Epithelial cell of proximal tubule (primary cell): ENCODE measurements around the gene MT1G. TPM values are rescaled to one million over a fixed set of nuclear protein-coding genes. Genes with fewer than 3 reads are reported as not detected.
A peak's percentile ranks its signal among the peaks of the same experiment; 100 is the strongest.

Source experiments
- DNase-seq: peaks from one replicate; pipeline ENCODE4 v3.0.0-alpha.2; 2011; ENCODE audit warnings: low read depth
- H3K4me3 ChIP-seq: 2 replicates; pipeline ENCODE4 v1.5.1; 2011; ENCODE audit warnings: low read depth, mild to moderate bottlenecking, low read length
- total RNA-seq: library from RNA; depleted of rRNA; stranded (reverse); fragments of >200 nt; gene quantifications from 2 replicates; pipeline ENCODE4 v1.2.3, GENCODE V29; 2015
- TF ChIP-seq, protein P1 (sequence below): conservative IDR thresholded peaks from 2 replicates; pipeline ENCODE4 v1.5.1; 2012; ENCODE audit warnings: low read depth, mild to moderate bottlenecking, low read length

The MT1G gene
- total RNA-seq, 1 donor from 2014 or later, result 1,970 TPM

DNA sequence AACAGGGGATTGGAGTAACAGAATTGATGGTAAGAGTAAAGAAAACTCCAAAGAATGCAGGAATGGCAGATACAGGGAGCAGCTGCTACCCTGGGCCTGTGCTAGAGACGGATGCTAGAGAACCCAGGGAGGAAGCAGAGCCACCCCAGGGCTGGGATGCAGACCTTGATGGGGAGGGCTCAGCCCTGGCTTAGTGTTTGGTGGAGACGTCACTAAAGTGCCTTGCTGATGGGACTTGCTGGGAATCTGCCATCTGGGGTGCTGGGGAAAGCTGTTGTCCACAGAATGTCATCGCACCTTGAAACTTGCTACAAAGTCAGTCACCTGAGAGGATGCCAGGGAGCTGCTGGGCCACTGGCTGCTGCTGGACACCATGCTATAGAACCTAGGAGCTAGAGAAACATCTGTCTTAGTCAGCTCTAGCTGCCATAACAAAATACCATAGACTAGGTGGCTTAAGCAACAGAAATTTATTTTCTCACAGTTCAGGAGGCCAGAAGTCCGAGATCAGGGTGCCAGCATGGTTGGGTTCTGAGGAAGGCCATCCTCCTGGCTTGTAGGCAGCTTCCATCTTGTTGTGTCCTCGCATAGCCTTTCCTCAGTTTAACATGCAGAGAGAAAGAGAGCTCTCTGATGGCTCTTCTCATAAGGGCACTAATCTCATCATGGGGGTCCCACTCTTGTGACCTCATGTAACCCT, 29.7 kb upstream of the MT1G start:
- TF ChIP-seq, protein P1, sequence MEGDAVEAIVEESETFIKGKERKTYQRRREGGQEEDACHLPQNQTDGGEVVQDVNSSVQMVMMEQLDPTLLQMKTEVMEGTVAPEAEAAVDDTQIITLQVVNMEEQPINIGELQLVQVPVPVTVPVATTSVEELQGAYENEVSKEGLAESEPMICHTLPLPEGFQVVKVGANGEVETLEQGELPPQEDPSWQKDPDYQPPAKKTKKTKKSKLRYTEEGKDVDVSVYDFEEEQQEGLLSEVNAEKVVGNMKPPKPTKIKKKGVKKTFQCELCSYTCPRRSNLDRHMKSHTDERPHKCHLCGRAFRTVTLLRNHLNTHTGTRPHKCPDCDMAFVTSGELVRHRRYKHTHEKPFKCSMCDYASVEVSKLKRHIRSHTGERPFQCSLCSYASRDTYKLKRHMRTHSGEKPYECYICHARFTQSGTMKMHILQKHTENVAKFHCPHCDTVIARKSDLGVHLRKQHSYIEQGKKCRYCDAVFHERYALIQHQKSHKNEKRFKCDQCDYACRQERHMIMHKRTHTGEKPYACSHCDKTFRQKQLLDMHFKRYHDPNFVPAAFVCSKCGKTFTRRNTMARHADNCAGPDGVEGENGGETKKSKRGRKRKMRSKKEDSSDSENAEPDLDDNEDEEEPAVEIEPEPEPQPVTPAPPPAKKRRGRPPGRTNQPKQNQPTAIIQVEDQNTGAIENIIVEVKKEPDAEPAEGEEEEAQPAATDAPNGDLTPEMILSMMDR, result no peak
- no peak for DNase-seq
- no peak overlapping the region for H3K4me3 ChIP-seq

DNA sequence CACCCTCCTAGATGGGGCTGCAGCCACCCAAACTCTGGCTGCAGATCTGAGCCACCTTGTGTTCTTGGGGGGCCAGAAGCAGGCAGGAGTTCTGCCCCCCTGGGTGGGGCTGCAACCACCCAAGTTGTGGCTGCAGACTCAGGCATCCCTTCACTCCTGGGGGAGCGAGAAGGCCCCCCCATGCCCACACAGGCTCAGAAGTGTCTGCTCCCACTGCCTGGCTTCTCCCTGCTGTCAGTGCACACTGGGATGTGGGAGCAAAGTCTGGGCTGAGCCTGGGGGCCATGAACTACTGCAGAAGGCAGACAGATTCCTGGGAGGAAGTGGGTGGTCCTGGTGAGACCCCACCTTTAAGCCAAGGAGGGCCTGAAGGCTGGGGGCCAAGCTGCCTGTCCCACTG, 27.4 kb upstream of the MT1G start:
- DNase-seq, result no peak
- no peak overlapping the region for H3K4me3 ChIP-seq
- TF ChIP-seq, protein P1, result no peak

DNA sequence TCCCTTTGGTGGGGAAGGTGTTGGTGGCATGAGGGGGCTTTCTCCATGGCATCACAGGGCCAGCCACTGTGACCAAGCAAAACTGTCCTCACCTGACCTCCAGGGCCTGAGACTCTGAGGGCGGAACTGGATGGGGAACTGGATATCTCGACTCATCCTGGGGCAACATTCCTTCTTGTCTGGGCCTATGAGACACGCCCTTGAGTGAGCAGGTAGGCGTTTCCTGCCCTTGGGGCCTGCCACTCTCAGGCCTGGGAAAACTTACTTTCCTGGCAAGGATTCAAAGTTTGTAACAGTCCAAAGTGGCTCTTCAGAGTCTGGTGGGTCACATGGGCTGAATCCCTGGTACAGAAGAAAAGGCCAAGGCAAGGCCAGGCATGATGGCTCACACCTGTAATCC, 24.0 kb upstream of the MT1G start:
- no peak overlapping the region for H3K4me3 ChIP-seq
- TF ChIP-seq, protein P1, result no peak
- DNase-seq, result peak; percentile 58

DNA sequence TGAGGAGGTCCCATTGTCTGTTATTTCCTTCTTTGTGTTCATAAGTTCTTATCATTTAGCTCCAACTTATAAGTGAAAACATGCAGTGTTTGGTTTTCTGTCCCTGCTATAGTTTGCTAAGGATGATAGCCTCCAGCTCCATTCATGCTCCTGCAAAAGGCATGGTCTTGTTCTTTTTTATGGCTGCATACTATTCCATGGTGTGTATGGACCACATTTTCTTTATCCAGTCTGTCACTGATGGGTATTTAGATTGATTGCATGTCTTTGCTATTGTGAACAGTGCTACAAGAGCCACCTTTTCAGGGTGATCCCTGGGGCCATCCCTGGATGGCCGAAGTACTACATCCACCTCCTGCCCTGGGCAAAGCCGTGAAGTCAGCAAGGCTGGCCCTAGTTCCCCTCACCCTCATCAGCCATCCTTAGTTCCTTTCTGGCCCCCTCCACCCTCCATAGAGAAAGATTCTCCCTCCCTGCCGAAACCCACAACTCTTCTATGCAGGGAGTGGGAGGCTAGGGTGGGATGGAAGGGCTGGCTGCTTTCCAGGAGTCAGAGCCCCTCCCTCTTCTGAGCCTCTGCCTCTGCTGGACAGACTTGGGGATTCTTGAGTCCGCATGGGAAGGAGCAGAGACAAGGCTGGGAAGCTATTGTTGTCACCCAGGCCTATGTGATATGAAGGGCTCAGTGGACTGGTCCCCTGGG, 22.7 kb upstream of the MT1G start:
- DNase-seq, result no peak
- H3K4me3 ChIP-seq, result no peak overlapping the region
- TF ChIP-seq, protein P1, result no peak

DNA sequence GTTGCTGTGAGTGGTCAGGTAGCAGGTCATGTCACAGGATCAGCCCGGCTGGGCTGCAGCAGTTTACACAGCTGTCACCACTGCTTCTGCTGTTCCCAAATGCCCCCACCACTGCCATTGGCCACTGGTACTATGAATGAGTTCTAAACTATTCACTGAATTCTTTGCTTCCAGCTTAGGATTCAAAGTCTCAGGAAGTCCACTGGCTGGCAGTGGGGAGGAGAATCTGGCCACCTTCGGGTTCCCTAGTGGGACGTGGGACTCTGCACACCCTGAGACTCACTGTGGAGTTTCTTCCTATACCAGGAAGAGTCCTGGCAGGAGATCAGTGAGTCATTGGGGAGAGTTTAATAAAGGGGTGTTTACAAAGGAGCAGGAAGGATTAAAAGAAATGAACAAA, 21.3 kb upstream of the MT1G start:
- TF ChIP-seq, protein P1, result no peak
- no peak for DNase-seq
- no peak overlapping the region for H3K4me3 ChIP-seq

DNA sequence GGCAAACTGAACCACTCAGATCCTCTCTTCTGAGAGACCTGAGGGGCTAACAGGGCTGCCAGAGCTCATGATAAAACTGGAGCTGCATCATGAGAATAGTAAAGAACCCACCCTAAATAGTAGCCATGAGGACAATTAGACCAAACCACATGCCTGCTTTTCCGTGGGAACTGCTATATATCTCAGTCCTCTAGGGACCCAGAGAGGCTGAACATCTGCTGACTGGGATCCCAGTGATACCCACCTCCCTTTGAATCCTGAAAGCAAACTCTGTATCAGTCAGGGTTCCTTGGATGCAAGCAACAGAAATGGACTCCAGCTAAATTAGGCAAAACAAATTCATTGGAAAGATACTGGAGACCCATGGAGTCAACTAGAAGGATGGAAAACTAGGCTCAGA, 20.9 kb upstream of the MT1G start:
- DNase-seq, result no peak
- TF ChIP-seq, protein P1, result no peak
- H3K4me3 ChIP-seq, result no peak overlapping the region
